GM18517 (cell line): ENCODE results near the gene CACNB2.

Experiments used
- ATAC-seq: cut with Tn5 transposase; IDR thresholded peaks from one replicate; pipeline ENCODE4 v1.9.1; 2021; ENCODE audit warnings: mild to moderate bottlenecking, moderate library complexity; ENCODE audit not compliant: unreplicated experiment

Gene CACNB2

GRCh38 chr10:18224626-18225445 is 84.6 kb downstream of the CACNB2 start:
- no peak for ATAC-seq

- no peak for ATAC-seq
Measured at GRCh38 chr10:18226336-18226735, 86.1 kb downstream of the CACNB2 start.

GRCh38 chr10:18229826-18230225 is 89.6 kb downstream of the CACNB2 start:
- ATAC-seq, result no peak

GRCh38 chr10:18230794-18231193 is 90.6 kb downstream of the CACNB2 start:
- no peak for ATAC-seq

GRCh38 chr10:18231480-18231879 is 91.3 kb downstream of the CACNB2 start:
- ATAC-seq, result no peak

- ATAC-seq, result no peak
Measured at GRCh38 chr10:18233775-18234174, 93.6 kb downstream of the CACNB2 start.

GRCh38 chr10:18235477-18235876 is 95.3 kb downstream of the CACNB2 start:
- ATAC-seq, result no peak

GRCh38 chr10:18236756-18237155 is 96.5 kb downstream of the CACNB2 start:
- ATAC-seq, result no peak

GRCh38 chr10:18238870-18239485 is 98.8 kb downstream of the CACNB2 start:
- ATAC-seq, result no peak

GRCh38 chr10:18240185-18240882 is 100.1 kb downstream of the CACNB2 start:
- ATAC-seq, result no peak

- no peak for ATAC-seq
Measured at GRCh38 chr10:18246967-18247366, 106.7 kb downstream of the CACNB2 start.

GRCh38 chr10:18252086-18252485 is 111.9 kb downstream of the CACNB2 start:
- ATAC-seq, result no peak

- ATAC-seq, result no peak
Measured at GRCh38 chr10:18254086-18254485, 113.9 kb downstream of the CACNB2 start.

GRCh38 chr10:18254692-18255091 is 114.5 kb downstream of the CACNB2 start:
- ATAC-seq, result no peak

GRCh38 chr10:18260310-18260922 is 120.2 kb downstream of the CACNB2 start:
- ATAC-seq, result no peak

- ATAC-seq, result no peak
Measured at GRCh38 chr10:18261063-18261610, 120.9 kb downstream of the CACNB2 start.

GRCh38 chr10:18261768-18262231 is 121.6 kb downstream of the CACNB2 start:
- no peak for ATAC-seq

- ATAC-seq, result no peak
Measured at GRCh38 chr10:18264466-18265050, 124.3 kb downstream of the CACNB2 start.

- ATAC-seq, result no peak
Measured at GRCh38 chr10:18268005-18268404, 127.8 kb downstream of the CACNB2 start.

- no peak for ATAC-seq
Measured at GRCh38 chr10:18271491-18271890, 131.3 kb downstream of the CACNB2 start.

- ATAC-seq, result no peak
Measured at GRCh38 chr10:18273039-18273438, 132.8 kb downstream of the CACNB2 start.
